ENCODE measurements around the gene ADAMTS1.
A peak's percentile ranks its signal among the peaks of the same experiment; 100 is the strongest.

DNA sequence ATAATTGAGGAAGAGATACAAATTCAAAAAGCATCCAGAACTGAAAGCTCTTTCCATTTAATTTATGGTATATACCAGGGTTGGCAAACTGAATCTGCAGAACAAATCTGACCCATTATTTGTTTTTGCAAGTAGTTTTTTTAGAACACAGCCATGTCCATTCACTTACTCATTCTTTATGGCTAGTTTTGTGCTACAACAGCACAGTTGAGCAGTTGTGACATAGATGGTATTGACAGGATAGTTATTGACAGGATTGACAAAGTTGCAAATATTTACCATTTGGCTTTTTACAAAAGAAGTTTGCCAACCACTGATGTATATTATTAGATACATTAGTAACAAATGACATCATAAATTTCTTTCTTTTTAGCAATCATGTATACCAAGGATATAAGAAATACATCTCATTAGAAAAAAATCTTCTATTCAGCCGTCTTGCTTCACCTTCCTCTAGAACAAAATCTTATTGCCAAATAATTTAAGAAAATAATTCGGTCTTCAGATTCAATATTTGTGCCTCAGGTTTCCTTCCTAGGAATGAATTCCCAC, 9.4 kb downstream of the ADAMTS1 start:
- TF ChIP-seq, protein P1, sequence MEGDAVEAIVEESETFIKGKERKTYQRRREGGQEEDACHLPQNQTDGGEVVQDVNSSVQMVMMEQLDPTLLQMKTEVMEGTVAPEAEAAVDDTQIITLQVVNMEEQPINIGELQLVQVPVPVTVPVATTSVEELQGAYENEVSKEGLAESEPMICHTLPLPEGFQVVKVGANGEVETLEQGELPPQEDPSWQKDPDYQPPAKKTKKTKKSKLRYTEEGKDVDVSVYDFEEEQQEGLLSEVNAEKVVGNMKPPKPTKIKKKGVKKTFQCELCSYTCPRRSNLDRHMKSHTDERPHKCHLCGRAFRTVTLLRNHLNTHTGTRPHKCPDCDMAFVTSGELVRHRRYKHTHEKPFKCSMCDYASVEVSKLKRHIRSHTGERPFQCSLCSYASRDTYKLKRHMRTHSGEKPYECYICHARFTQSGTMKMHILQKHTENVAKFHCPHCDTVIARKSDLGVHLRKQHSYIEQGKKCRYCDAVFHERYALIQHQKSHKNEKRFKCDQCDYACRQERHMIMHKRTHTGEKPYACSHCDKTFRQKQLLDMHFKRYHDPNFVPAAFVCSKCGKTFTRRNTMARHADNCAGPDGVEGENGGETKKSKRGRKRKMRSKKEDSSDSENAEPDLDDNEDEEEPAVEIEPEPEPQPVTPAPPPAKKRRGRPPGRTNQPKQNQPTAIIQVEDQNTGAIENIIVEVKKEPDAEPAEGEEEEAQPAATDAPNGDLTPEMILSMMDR (IDR thresholded peaks at IDR 0.05), result no peak
- TF ChIP-seq POLR2AphosphoS5 (IDR thresholded peaks at IDR 0.05) (peak in 2 of 4 donors; percentile 52 to 63), POLR2A (IDR thresholded peaks at IDR 0.05) (no peak)

Measured in sigmoid colon (tissue), 4 donors.